ENCODE measurements around the gene OR5D18. TPM values are rescaled to one million over a fixed set of nuclear protein-coding genes. Genes with fewer than 3 reads are reported as not detected.
"Not testable (repeated sequence)": the region's sequence is repeated elsewhere in the genome, so short reads cannot be mapped to it uniquely, and the experiment has no call there.

OR5D18 gene
- polyA plus RNA-seq, 1 of the 3 experiments (the other 2 are of a cell fraction) = not detected

- DNase-seq; H3K9me3 ChIP-seq; H3K9me2 ChIP-seq; H3K27me3 ChIP-seq (ENCODE audit: insufficient read depth); H4K20me1 ChIP-seq (ENCODE audit: insufficient read depth); H3F3A ChIP-seq (replicated peaks; ENCODE audit: insufficient read depth); H3K27ac ChIP-seq (ENCODE audit: low read depth in 2 of 2, low read length in 1 of 2); H3K9ac ChIP-seq; H3K4me2 ChIP-seq; POLR2A ChIA-PET; H3K4me3 ChIP-seq (ENCODE audit: low read depth in 2 of 2, low read length in 1 of 2); CTCF ChIA-PET; H3K79me2 ChIP-seq (ENCODE audit: insufficient read depth); H3K36me3 ChIP-seq (replicated peaks in 1 of 2; ENCODE audit: control insufficient read depth in 1 of 2, insufficient read depth in 2 of 2, low read length in 1 of 2); H2AFZ ChIP-seq (ENCODE audit: low read depth); H3K4me1 ChIP-seq (ENCODE audit: control insufficient read depth in 1 of 2, insufficient read depth in 2 of 2, low read depth in 1 of 2, low read length in 1 of 2): not testable (repeated sequence)
- 32% methylated on average over 4 of the region's 4 CpGs for WGBS (ENCODE audit: low lambda C conversion rate)
Observed at GRCh38 chr11:55867354-55867753, 47.9 kb downstream of the OR5D18 start.

Small RNA genes lying within 50 kb of the gene (small RNA-seq; reads per million reads assigned to genes)
- 0 reads per million in 7 experiments for gene AC036111.3

Other genes with a start within 250 kb of the OR5D18 start
- not detected in 2 replicates for gene OR4C16, start 247.5 kb upstream of the OR5D18 start, polyA plus RNA-seq (2012; rRNA removed)
- gene OR4C11, start 212.0 kb upstream of the OR5D18 start, polyA plus RNA-seq (2012; rRNA removed) = not detected in 2 replicates
- gene OR4P4, start 184.5 kb upstream of the OR5D18 start, polyA plus RNA-seq (2012; rRNA removed) = not detected in 2 replicates
- gene OR4S2, start 171.3 kb upstream of the OR5D18 start, polyA plus RNA-seq (2012; rRNA removed) = not detected in 2 replicates
- gene OR4C6, start 157.4 kb upstream of the OR5D18 start, polyA plus RNA-seq (2012; rRNA removed) = not detected in 2 replicates
- not detected in 2 replicates for gene OR5D13, start 46.2 kb upstream of the OR5D18 start, polyA plus RNA-seq (2012; rRNA removed)
- gene OR5D14, start 24.1 kb upstream of the OR5D18 start, polyA plus RNA-seq (2012; rRNA removed) = not detected in 2 replicates
- not detected in 2 replicates for gene OR5L1, start 8.3 kb upstream of the OR5D18 start, polyA plus RNA-seq (2012; rRNA removed)
- not detected in 2 replicates for gene OR5L2, start 7.6 kb downstream of the OR5D18 start, polyA plus RNA-seq (2012; rRNA removed)
- gene OR5D16, start 19.1 kb downstream of the OR5D18 start, polyA plus RNA-seq (2012; rRNA removed) = not detected in 2 replicates
- not detected in 2 replicates for gene TRIM51, start 63.7 kb downstream of the OR5D18 start, polyA plus RNA-seq (2012; rRNA removed)
- not detected in 2 replicates for gene OR5W2, start 95.0 kb downstream of the OR5D18 start, polyA plus RNA-seq (2012; rRNA removed)
- gene OR5I1, start 116.8 kb downstream of the OR5D18 start, polyA plus RNA-seq (2012; rRNA removed) = not detected in 2 replicates
- gene OR10AG1, start 150.3 kb downstream of the OR5D18 start, polyA plus RNA-seq (2012; rRNA removed) = not detected in 2 replicates
- not detected in 2 replicates for gene OR5F1, start 175.0 kb downstream of the OR5D18 start, polyA plus RNA-seq (2012; rRNA removed)
- not detected in 2 replicates for gene OR5AS1, start 208.0 kb downstream of the OR5D18 start, polyA plus RNA-seq (2012; rRNA removed)